ENCODE measurements around the gene GALNT13.

GALNT13 gene

DNA sequence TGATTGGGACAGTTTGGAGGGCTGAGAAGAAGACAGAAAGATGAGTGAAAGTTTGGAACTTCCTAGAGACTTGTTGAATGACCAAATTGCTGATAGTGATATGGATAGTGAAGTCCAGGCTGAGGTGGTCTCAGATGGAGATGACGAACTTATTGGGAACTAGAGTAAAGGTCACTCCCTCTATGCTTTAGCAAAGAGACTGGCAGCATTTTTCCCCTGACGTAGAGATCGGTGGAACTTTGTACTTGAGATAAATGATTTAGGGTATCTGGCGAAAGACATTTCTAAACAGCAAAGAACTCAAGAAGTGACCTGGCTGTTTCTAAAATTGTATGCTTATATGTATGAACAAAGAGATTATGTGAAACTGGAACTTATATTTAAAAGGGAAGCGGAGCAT lies 605.6 kb downstream of the GALNT13 start:
- H3K9me3 ChIP-seq (ENCODE audit: insufficient read depth, low read depth, low read length): no peaks in the 10 kb centered on the region
- no peak overlapping the region for H3K9ac ChIP-seq (ENCODE audit: low read depth, low read length, poor library complexity, severe bottlenecking)
- H2AFZ ChIP-seq (ENCODE audit: low read length): no peak overlapping the region
- peaks cover 5% of the 10 kb centered on the region for H3K4me1 ChIP-seq (ENCODE audit: insufficient read depth, low read length, poor library complexity, severe bottlenecking)
- H3K36me3 ChIP-seq (ENCODE audit: insufficient read depth, low read length): no peaks in the 10 kb centered on the region
- no peaks in the 10 kb centered on the region for H3K79me2 ChIP-seq (ENCODE audit: insufficient read depth, low read length)
- no peak overlapping the region for H3K4me2 ChIP-seq (ENCODE audit: low read depth, low read length, poor library complexity, severe bottlenecking)
- H3K4me3 ChIP-seq (ENCODE audit: low read length, poor library complexity, severe bottlenecking): no peak overlapping the region
- H3F3A ChIP-seq (ENCODE audit: low read depth): no peaks in the 10 kb centered on the region
- no peaks in the 10 kb centered on the region for H3K27me3 ChIP-seq (ENCODE audit: insufficient read depth, low read length, poor library complexity, severe bottlenecking)
- no peaks in the 10 kb centered on the region for H3K9me2 ChIP-seq (replicated peaks; ENCODE audit: low read depth, low read length)
- TF ChIP-seq EZH2phosphoT487 (IDR thresholded peaks at IDR 0.05; ENCODE audit: borderline replicate concordance) (no peak), CTCF (conservative IDR thresholded peaks at IDR 0.05; ENCODE audit: low read length) (no peak)
- H4K20me1 ChIP-seq (ENCODE audit: insufficient read depth, low read length, poor library complexity, severe bottlenecking): no peaks in the 10 kb centered on the region

DNA sequence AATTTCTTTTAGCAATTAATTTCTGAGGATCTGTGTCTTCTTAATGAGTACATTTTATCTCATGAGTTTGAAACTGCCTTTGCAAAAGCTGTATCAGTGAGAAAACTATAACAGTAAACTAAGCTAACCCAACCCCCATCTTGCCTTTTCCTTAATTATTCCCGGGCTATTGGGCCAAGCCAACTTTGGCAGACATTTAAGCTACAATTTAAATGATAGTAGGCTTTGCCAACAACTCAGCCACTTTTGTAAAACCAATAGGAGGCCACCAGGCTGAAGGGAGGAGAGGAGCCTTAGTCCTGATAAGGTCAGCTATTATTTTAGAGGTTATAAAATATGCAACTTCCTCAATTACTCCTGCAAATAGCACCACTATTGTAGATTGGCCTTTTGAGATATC lies 608.8 kb downstream of the GALNT13 start:
- H3K9ac ChIP-seq (ENCODE audit: low read depth, low read length, poor library complexity, severe bottlenecking): no peak overlapping the region

DNA sequence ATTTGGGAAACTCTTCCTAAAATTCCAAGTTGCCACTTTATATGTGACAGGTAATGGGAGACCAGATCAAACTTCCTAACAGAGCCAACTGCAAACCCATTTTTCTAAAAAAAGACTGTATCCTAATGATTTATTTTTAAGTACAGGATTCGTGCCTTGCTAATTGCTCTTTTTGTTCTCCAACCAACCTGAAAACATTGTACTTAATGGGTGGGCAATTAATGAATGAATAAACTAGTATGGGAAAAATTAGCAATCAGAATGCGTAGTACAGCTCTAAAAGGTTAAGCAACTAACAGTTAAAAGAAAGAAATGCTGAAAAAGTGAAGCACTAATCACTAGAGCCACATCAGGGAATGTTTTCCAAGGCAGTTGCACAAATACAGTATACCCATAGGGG lies 609.6 kb downstream of the GALNT13 start:
- no peaks in the 10 kb centered on the region for H3K36me3 ChIP-seq (ENCODE audit: insufficient read depth, low read length)
- H2AFZ ChIP-seq (ENCODE audit: low read length): no peak overlapping the region
- H4K20me1 ChIP-seq (ENCODE audit: insufficient read depth, low read length, poor library complexity, severe bottlenecking): no peaks in the 10 kb centered on the region
- no peaks in the 10 kb centered on the region for H3K9me2 ChIP-seq (replicated peaks; ENCODE audit: low read depth, low read length)
- no peak overlapping the region for H3K9ac ChIP-seq (ENCODE audit: low read depth, low read length, poor library complexity, severe bottlenecking)
- H3K4me2 ChIP-seq (ENCODE audit: low read depth, low read length, poor library complexity, severe bottlenecking): no peak overlapping the region
- no peaks in the 10 kb centered on the region for H3K27me3 ChIP-seq (ENCODE audit: insufficient read depth, low read length, poor library complexity, severe bottlenecking)
- no peaks in the 10 kb centered on the region for H3K9me3 ChIP-seq (ENCODE audit: insufficient read depth, low read depth, low read length)
- TF ChIP-seq CTCF (conservative IDR thresholded peaks at IDR 0.05; ENCODE audit: low read length): no peak
- H3F3A ChIP-seq (ENCODE audit: low read depth): no peaks in the 10 kb centered on the region
- H3K4me3 ChIP-seq (ENCODE audit: low read length, poor library complexity, severe bottlenecking): no peak overlapping the region
- no peaks in the 10 kb centered on the region for H3K79me2 ChIP-seq (ENCODE audit: insufficient read depth, low read length)
- H3K4me1 ChIP-seq (ENCODE audit: insufficient read depth, low read length, poor library complexity, severe bottlenecking): peaks cover 5% of the 10 kb centered on the region

More for the DNA sequence above, 608.8 kb downstream of the GALNT13 start:
- H3F3A ChIP-seq (ENCODE audit: low read depth): no peaks in the 10 kb centered on the region
- H3K9me3 ChIP-seq (ENCODE audit: insufficient read depth, low read depth, low read length): no peaks in the 10 kb centered on the region
- H3K36me3 ChIP-seq (ENCODE audit: insufficient read depth, low read length): no peaks in the 10 kb centered on the region
- no peak overlapping the region for H3K4me3 ChIP-seq (ENCODE audit: low read length, poor library complexity, severe bottlenecking)
- H2AFZ ChIP-seq (ENCODE audit: low read length): no peak overlapping the region
- peaks cover 5% of the 10 kb centered on the region for H3K4me1 ChIP-seq (ENCODE audit: insufficient read depth, low read length, poor library complexity, severe bottlenecking)
- H3K9me2 ChIP-seq (replicated peaks; ENCODE audit: low read depth, low read length): no peaks in the 10 kb centered on the region
- no peaks in the 10 kb centered on the region for H3K27me3 ChIP-seq (ENCODE audit: insufficient read depth, low read length, poor library complexity, severe bottlenecking)
- no peak for TF ChIP-seq CTCF (conservative IDR thresholded peaks at IDR 0.05; ENCODE audit: low read length)
- TF ChIP-seq EZH2phosphoT487 (IDR thresholded peaks at IDR 0.05; ENCODE audit: borderline replicate concordance): no peak
- no peaks in the 10 kb centered on the region for H3K79me2 ChIP-seq (ENCODE audit: insufficient read depth, low read length)
- H3K4me2 ChIP-seq (ENCODE audit: low read depth, low read length, poor library complexity, severe bottlenecking): no peak overlapping the region
- no peaks in the 10 kb centered on the region for H4K20me1 ChIP-seq (ENCODE audit: insufficient read depth, low read length, poor library complexity, severe bottlenecking)
